ENCODE results near the gene KRT74.

The KRT74 gene

GRCh38 chr12:52575948-52576347 lies 2.3 kb upstream of the KRT74 start:
- H3K9me3 ChIP-seq (ENCODE audit: insufficient read depth, low read length) = no peaks in the 10 kb centered on the region
- H3K9me2 ChIP-seq (replicated peaks; ENCODE audit: insufficient read depth, low read length) = no peaks in the 10 kb centered on the region
- no peak overlapping the region for H3K9ac ChIP-seq (ENCODE audit: low read length)
- no peak overlapping the region for H3K4me2 ChIP-seq (ENCODE audit: low read depth, low read length, poor library complexity, severe bottlenecking)
- H2AFZ ChIP-seq (ENCODE audit: low read depth, low read length, severe bottlenecking) = no peak overlapping the region
- H3K27me3 ChIP-seq (ENCODE audit: low read length) = no peaks in the 10 kb centered on the region
- H4K20me1 ChIP-seq (ENCODE audit: low read depth, low read length) = no peaks in the 10 kb centered on the region
- TF ChIP-seq, protein P1, sequence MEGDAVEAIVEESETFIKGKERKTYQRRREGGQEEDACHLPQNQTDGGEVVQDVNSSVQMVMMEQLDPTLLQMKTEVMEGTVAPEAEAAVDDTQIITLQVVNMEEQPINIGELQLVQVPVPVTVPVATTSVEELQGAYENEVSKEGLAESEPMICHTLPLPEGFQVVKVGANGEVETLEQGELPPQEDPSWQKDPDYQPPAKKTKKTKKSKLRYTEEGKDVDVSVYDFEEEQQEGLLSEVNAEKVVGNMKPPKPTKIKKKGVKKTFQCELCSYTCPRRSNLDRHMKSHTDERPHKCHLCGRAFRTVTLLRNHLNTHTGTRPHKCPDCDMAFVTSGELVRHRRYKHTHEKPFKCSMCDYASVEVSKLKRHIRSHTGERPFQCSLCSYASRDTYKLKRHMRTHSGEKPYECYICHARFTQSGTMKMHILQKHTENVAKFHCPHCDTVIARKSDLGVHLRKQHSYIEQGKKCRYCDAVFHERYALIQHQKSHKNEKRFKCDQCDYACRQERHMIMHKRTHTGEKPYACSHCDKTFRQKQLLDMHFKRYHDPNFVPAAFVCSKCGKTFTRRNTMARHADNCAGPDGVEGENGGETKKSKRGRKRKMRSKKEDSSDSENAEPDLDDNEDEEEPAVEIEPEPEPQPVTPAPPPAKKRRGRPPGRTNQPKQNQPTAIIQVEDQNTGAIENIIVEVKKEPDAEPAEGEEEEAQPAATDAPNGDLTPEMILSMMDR (IDR thresholded peaks at IDR 0.05; ENCODE audit: insufficient read depth, low read length, poor library complexity, severe bottlenecking) = no peak
- TF ChIP-seq EZH2phosphoT487 (conservative IDR thresholded peaks at IDR 0.05; ENCODE audit: low read length) = no peak
- H3F3A ChIP-seq (ENCODE audit: insufficient read depth) = no peaks in the 10 kb centered on the region
- no peak overlapping the region for H3K27ac ChIP-seq (ENCODE audit: low read depth, low read length)
- H3K79me2 ChIP-seq (ENCODE audit: insufficient read depth, low read length) = no peaks in the 10 kb centered on the region
- no peak overlapping the region for H3K4me3 ChIP-seq (ENCODE audit: insufficient read depth, low read length, poor library complexity, severe bottlenecking)
- no peaks in the 10 kb centered on the region for H3K36me3 ChIP-seq (ENCODE audit: low read length)

GRCh38 chr12:52575256-52575655 lies 1.6 kb upstream of the KRT74 start:
- Histone ChIP-seq H3K9me2 (replicated peaks; ENCODE audit: insufficient read depth, low read length) (no peaks in the 10 kb centered on the region), H3K4me2 (ENCODE audit: low read depth, low read length, poor library complexity, severe bottlenecking) (no peak overlapping the region), H3K9ac (ENCODE audit: low read length) (no peak overlapping the region), H3K9me3 (ENCODE audit: insufficient read depth, low read length) (no peaks in the 10 kb centered on the region), H4K20me1 (ENCODE audit: low read depth, low read length) (no peaks in the 10 kb centered on the region), H2AFZ (ENCODE audit: low read depth, low read length, severe bottlenecking) (no peak overlapping the region), H3K27me3 (ENCODE audit: low read length) (no peaks in the 10 kb centered on the region), H3K79me2 (ENCODE audit: insufficient read depth, low read length) (no peaks in the 10 kb centered on the region), H3K4me3 (ENCODE audit: insufficient read depth, low read length, poor library complexity, severe bottlenecking) (no peak overlapping the region), H3K27ac (ENCODE audit: low read depth, low read length) (no peak overlapping the region), H3K36me3 (ENCODE audit: low read length) (no peaks in the 10 kb centered on the region), H3F3A (ENCODE audit: insufficient read depth) (no peaks in the 10 kb centered on the region)
- TF ChIP-seq EZH2phosphoT487 (conservative IDR thresholded peaks at IDR 0.05; ENCODE audit: low read length) = no peak

DNA sequence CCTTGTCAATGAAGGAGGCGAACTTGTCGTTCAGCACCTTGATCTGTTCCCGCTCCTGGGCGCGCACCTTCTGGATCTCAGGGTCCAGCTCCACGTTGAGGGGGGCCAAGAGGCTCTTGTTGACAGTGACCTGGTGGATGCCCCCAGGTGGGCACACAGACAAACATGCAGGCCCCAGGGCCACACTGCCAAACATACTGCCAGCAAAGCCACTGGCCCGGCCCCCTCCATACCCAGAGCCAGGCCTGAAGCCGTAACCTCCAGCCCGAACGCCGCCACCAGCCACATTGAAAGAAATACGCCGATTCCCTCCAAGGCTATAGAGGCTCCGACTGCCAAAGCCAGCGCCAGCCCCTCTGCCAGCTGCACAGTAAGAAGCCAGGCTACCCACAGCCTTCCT lies 337 bp downstream of the KRT74 start:
- Histone ChIP-seq H3K36me3 (ENCODE audit: low read length) (no peaks in the 10 kb centered on the region), H3K9me2 (replicated peaks; ENCODE audit: insufficient read depth, low read length) (no peaks in the 10 kb centered on the region), H3K4me3 (ENCODE audit: insufficient read depth, low read length, poor library complexity, severe bottlenecking) (no peak overlapping the region), H3K27me3 (ENCODE audit: low read length) (no peaks in the 10 kb centered on the region), H3K79me2 (ENCODE audit: insufficient read depth, low read length) (no peaks in the 10 kb centered on the region), H2AFZ (ENCODE audit: low read depth, low read length, severe bottlenecking) (no peak overlapping the region), H3K9me3 (ENCODE audit: insufficient read depth, low read length) (no peaks in the 10 kb centered on the region), H3K4me2 (ENCODE audit: low read depth, low read length, poor library complexity, severe bottlenecking) (no peak overlapping the region), H3K27ac (ENCODE audit: low read depth, low read length) (no peak overlapping the region), H3K9ac (ENCODE audit: low read length) (no peak overlapping the region), H3F3A (ENCODE audit: insufficient read depth) (no peaks in the 10 kb centered on the region), H4K20me1 (ENCODE audit: low read depth, low read length) (no peaks in the 10 kb centered on the region)
- no peak for TF ChIP-seq EZH2phosphoT487 (conservative IDR thresholded peaks at IDR 0.05; ENCODE audit: low read length)
- TF ChIP-seq, protein P1 (IDR thresholded peaks at IDR 0.05; ENCODE audit: insufficient read depth, low read length, poor library complexity, severe bottlenecking) = no peak

GRCh38 chr12:52570511-52570910 lies 3.1 kb downstream of the KRT74 start:
- Histone ChIP-seq H2AFZ (ENCODE audit: low read depth, low read length, severe bottlenecking) (no peak overlapping the region), H3K9me2 (replicated peaks; ENCODE audit: insufficient read depth, low read length) (no peaks in the 10 kb centered on the region), H3K36me3 (ENCODE audit: low read length) (no peaks in the 10 kb centered on the region), H3K79me2 (ENCODE audit: insufficient read depth, low read length) (no peaks in the 10 kb centered on the region), H3K4me3 (ENCODE audit: insufficient read depth, low read length, poor library complexity, severe bottlenecking) (no peak overlapping the region), H4K20me1 (ENCODE audit: low read depth, low read length) (no peaks in the 10 kb centered on the region), H3K9me3 (ENCODE audit: insufficient read depth, low read length) (no peaks in the 10 kb centered on the region), H3F3A (ENCODE audit: insufficient read depth) (no peaks in the 10 kb centered on the region), H3K27me3 (ENCODE audit: low read length) (no peaks in the 10 kb centered on the region), H3K27ac (ENCODE audit: low read depth, low read length) (no peak overlapping the region), H3K9ac (ENCODE audit: low read length) (no peak overlapping the region), H3K4me2 (ENCODE audit: low read depth, low read length, poor library complexity, severe bottlenecking) (no peak overlapping the region)
- TF ChIP-seq, protein P1 (IDR thresholded peaks at IDR 0.05; ENCODE audit: insufficient read depth, low read length, poor library complexity, severe bottlenecking) = no peak
- TF ChIP-seq EZH2phosphoT487 (conservative IDR thresholded peaks at IDR 0.05; ENCODE audit: low read length) = no peak
